Upper lobe of left lung (tissue), 4 donors: Measurements from ENCODE around the gene ZNF526.

Experiments used
- CTCF ChIP-seq, 6 experiments: fragments of 450-650 bp in 4 of 6; fragments of 200-600 bp in 2 of 6; sonication (generic) in 2 of 6; IDR thresholded peaks; one replicate each; pipeline ENCODE4 v1.5.1; 2016 to 2019; ENCODE audit warnings: antibody characterized with exemption in 6 of 6
- EP300 ChIP-seq, 4 donors: sonication (generic); formaldehyde crosslinking; IDR thresholded peaks; one replicate each; pipeline ENCODE4 v1.5.1; 2017; ENCODE audit warnings: antibody characterized with exemption in 4 of 4, control low read depth in 2 of 4
- POLR2A ChIP-seq, 4 donors: fragments of 450-650 bp; IDR thresholded peaks; one replicate each; pipeline ENCODE4 v1.5.1; 2016 to 2017; ENCODE audit warnings: antibody characterized with exemption in 4 of 4, mild to moderate bottlenecking in 2 of 4
- POLR2AphosphoS5 ChIP-seq, 2 donors: sonication (generic); formaldehyde crosslinking; IDR thresholded peaks; one replicate each; pipeline ENCODE4 v1.5.1; 2017; ENCODE audit warnings: antibody characterized with exemption in 2 of 2

- TF ChIP-seq CTCF (IDR thresholded peaks at IDR 0.05) (no peak), POLR2A (IDR thresholded peaks at IDR 0.05) (no peak), EP300 (IDR thresholded peaks at IDR 0.05) (no peak), POLR2AphosphoS5 (IDR thresholded peaks at IDR 0.05) (no peak)
Measured at GRCh38 chr19:42235181-42235580, 15.1 kb downstream of the ZNF526 start.
